ENCODE results near the gene WDPCP. TPM values are rescaled to one million over a fixed set of nuclear protein-coding genes. Genes with fewer than 3 reads are reported as not detected.
A peak's percentile ranks its signal among the peaks of the same experiment; 100 is the strongest.

Gene WDPCP
- total RNA-seq, 1 donor from 2014 or later = 12.4 TPM

- Mint-ChIP-seq H3K4me1 (ENCODE audit: unreplicated experiment) (no peaks in the 10 kb centered on the region), H3K27me3 (ENCODE audit: unreplicated experiment) (no peaks in the 10 kb centered on the region), H3K36me3 (ENCODE audit: unreplicated experiment) (peaks cover 54% of the 10 kb centered on the region), H3K9me3 (ENCODE audit: unreplicated experiment) (no peaks in the 10 kb centered on the region), H3K4me3 (ENCODE audit: unreplicated experiment) (no peak overlapping the region), H3K27ac (ENCODE audit: unreplicated experiment) (no peak overlapping the region)
- no peak for DNase-seq (ENCODE audit: extremely low spot score, unreplicated experiment)
- TF ChIP-seq CTCF (IDR thresholded peaks at IDR 0.05) = no peak
Measured at GRCh38 chr2:63598981-63599380, 10.7 kb upstream of the WDPCP start.

- H3K9me3 Mint-ChIP-seq (ENCODE audit: unreplicated experiment) = no peaks in the 10 kb centered on the region
- TF ChIP-seq CTCF (IDR thresholded peaks at IDR 0.05) = no peak
- H3K36me3 Mint-ChIP-seq (ENCODE audit: unreplicated experiment) = peaks cover 42% of the 10 kb centered on the region
- H3K4me3 Mint-ChIP-seq (ENCODE audit: unreplicated experiment) = no peak overlapping the region
- H3K4me1 Mint-ChIP-seq (ENCODE audit: unreplicated experiment) = no peaks in the 10 kb centered on the region
- H3K27me3 Mint-ChIP-seq (ENCODE audit: unreplicated experiment) = no peaks in the 10 kb centered on the region
- no peak for DNase-seq (ENCODE audit: extremely low spot score, unreplicated experiment)
- no peak overlapping the region for H3K27ac Mint-ChIP-seq (ENCODE audit: unreplicated experiment)
Measured at GRCh38 chr2:63596401-63596883, 8.2 kb upstream of the WDPCP start.

GRCh38 chr2:63594660-63595059 lies 6.4 kb upstream of the WDPCP start:
- Mint-ChIP-seq H3K27me3 (ENCODE audit: unreplicated experiment) (no peaks in the 10 kb centered on the region), H3K4me3 (ENCODE audit: unreplicated experiment) (no peak overlapping the region), H3K4me1 (ENCODE audit: unreplicated experiment) (peaks cover 11% of the 10 kb centered on the region), H3K36me3 (ENCODE audit: unreplicated experiment) (peaks cover 35% of the 10 kb centered on the region), H3K9me3 (ENCODE audit: unreplicated experiment) (no peaks in the 10 kb centered on the region), H3K27ac (ENCODE audit: unreplicated experiment) (no peak overlapping the region)
- no peak for TF ChIP-seq CTCF (IDR thresholded peaks at IDR 0.05)
- no peak for DNase-seq (ENCODE audit: extremely low spot score, unreplicated experiment)

GRCh38 chr2:63591566-63592175 lies 3.4 kb upstream of the WDPCP start:
- H3K4me3 Mint-ChIP-seq (ENCODE audit: unreplicated experiment) = peak overlapping the region; percentile 8
- no peak overlapping the region for H3K27ac Mint-ChIP-seq (ENCODE audit: unreplicated experiment)
- peaks cover 25% of the 10 kb centered on the region for H3K4me1 Mint-ChIP-seq (ENCODE audit: unreplicated experiment)
- H3K27me3 Mint-ChIP-seq (ENCODE audit: unreplicated experiment) = no peaks in the 10 kb centered on the region
- H3K36me3 Mint-ChIP-seq (ENCODE audit: unreplicated experiment) = peaks cover 23% of the 10 kb centered on the region
- H3K9me3 Mint-ChIP-seq (ENCODE audit: unreplicated experiment) = no peaks in the 10 kb centered on the region
- no peak for DNase-seq (ENCODE audit: extremely low spot score, unreplicated experiment)
- TF ChIP-seq CTCF (IDR thresholded peaks at IDR 0.05) = no peak

GRCh38 chr2:63590626-63591408 lies 2.5 kb upstream of the WDPCP start:
- peaks cover 28% of the 10 kb centered on the region for H3K4me1 Mint-ChIP-seq (ENCODE audit: unreplicated experiment)
- DNase-seq (ENCODE audit: extremely low spot score, unreplicated experiment) = no peak

More at GRCh38 chr2:63590626-63591408, 2.5 kb upstream of the WDPCP start:
- Mint-ChIP-seq H3K9me3 (ENCODE audit: unreplicated experiment) (no peaks in the 10 kb centered on the region), H3K27ac (ENCODE audit: unreplicated experiment) (no peak overlapping the region), H3K27me3 (ENCODE audit: unreplicated experiment) (no peaks in the 10 kb centered on the region), H3K4me3 (ENCODE audit: unreplicated experiment) (peak overlapping the region; percentile 18), H3K36me3 (ENCODE audit: unreplicated experiment) (peaks cover 18% of the 10 kb centered on the region)
- TF ChIP-seq CTCF (IDR thresholded peaks at IDR 0.05) = no peak

Measured in osteocyte (in vitro differentiated cells).